B cell (primary cell): Measurements from ENCODE around the gene CTIF.

Experiments
- CTCF ChIP-seq: fragments of 200-600 bp; IDR thresholded peaks from one replicate; pipeline ENCODE4 v1.8.0; 2022; ENCODE audit warnings: antibody characterized with exemption, mild to moderate bottlenecking
- EZH2 ChIP-seq: IDR thresholded peaks from 2 replicates; pipeline ENCODE4 v1.6.1; 2012; ENCODE audit warnings: borderline replicate concordance, low read depth, mild to moderate bottlenecking, moderate library complexity, low read length; ENCODE audit not compliant: insufficient read depth, poor library complexity, severe bottlenecking

DNA sequence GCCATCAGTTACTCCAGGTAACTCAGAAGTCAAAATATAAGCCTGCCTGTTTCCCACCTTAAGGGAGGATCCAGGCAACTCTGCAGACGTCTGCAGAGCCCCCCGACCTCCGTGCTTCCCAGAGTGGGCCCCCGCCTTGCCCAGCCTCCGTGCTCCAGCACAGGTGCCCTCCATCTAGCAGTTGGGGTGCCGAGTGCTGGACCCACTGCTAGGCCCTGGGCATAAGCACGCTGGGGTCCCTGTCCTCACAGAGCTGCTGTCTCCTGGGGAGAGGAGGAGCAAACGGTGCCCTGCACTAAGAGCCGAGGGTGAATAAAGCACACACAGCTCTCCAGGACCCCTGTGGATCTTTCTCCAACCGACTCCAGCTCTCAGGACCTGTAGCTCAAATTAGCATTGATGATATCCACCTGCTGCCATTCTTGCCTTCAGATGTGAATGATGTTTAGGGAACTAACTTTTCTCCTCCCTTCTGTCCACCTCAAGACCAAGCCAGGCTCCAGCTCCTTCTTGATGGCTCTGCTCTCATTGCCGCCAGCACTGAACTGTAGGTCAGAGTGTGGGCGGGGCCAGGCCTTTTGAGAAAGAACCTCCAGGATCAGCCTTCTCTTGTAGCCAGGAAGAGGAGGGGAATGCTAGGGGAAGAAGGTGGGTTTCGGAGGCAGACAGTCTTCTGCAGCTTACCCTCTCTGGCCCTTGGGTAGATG is 290.8 kb downstream of the CTIF start:
- no peak for TF ChIP-seq EZH2
- no peak for TF ChIP-seq CTCF
